ENCODE results near the gene SLC25A29.

Gene SLC25A29

GRCh38 chr14:100328495-100329163, 22.4 kb upstream of the SLC25A29 start:
- DNase-seq (ENCODE audit: low read depth): no peak
- no peak overlapping the region for H3K4me3 ChIP-seq (ENCODE audit: low read depth, low read length)

DNA sequence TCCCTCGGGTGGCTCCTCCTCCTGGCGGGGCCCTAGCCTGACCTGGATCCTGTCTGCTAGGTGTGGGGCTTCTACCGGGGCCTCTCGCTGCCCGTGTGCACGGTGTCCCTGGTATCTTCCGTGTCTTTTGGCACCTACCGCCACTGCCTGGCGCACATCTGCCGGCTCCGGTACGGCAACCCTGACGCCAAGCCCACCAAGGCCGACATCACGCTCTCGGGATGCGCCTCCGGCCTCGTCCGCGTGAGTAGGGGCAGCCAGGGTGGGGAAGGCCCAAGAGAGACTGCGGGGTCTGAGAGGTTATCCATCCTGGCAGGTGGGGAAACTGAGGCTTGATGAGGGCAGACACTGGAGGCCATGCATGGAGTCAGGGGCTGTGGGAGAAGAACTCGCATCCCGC, 20.9 kb upstream of the SLC25A29 start:
- H3K4me3 ChIP-seq (ENCODE audit: low read depth, low read length): no peak overlapping the region
- no peak for DNase-seq (ENCODE audit: low read depth)
- no peak for TF ChIP-seq MYC (IDR thresholded peaks at IDR 0.05; ENCODE audit: low read depth, low read length)

More at GRCh38 chr14:100328495-100329163, 22.4 kb upstream of the SLC25A29 start:
- TF ChIP-seq MYC (IDR thresholded peaks at IDR 0.05; ENCODE audit: low read depth, low read length) (no peak), CTCF (IDR thresholded peaks at IDR 0.05; ENCODE audit: low read depth, low read length) (no peak), POLR2A (IDR thresholded peaks at IDR 0.05; ENCODE audit: extremely low read depth, insufficient read length) (no peak)
- TF ChIP-seq, protein P1, sequence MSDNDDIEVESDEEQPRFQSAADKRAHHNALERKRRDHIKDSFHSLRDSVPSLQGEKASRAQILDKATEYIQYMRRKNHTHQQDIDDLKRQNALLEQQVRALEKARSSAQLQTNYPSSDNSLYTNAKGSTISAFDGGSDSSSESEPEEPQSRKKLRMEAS (IDR thresholded peaks at IDR 0.05; ENCODE audit: low read depth, low read length): no peak

DNA sequence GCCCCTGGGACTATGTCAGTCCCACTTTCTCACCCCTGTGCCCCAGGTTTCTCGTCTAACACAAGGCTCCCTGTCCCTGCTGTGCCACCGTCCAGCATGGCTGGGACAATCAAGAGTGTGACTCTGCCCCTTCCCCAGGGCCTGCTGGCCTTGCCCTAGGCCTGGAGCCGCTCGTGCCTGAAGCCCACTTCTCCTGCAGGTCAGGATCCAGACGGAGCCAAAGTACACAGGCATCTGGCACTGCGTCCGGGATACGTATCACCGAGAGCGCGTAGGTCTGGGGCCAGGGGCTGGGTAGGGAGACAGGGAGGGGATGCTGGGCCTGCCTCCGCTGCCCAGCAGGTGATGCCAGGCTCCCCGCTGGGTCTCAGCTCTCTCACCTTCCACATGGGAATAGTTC, 19.7 kb upstream of the SLC25A29 start:
- DNase-seq (ENCODE audit: low read depth): no peak
- H3K4me3 ChIP-seq (ENCODE audit: low read depth, low read length): no peak overlapping the region
- no peak for TF ChIP-seq CTCF (IDR thresholded peaks at IDR 0.05; ENCODE audit: low read depth, low read length)
- TF ChIP-seq, protein P1 (IDR thresholded peaks at IDR 0.05; ENCODE audit: low read depth, low read length): no peak
- TF ChIP-seq MYC (IDR thresholded peaks at IDR 0.05; ENCODE audit: low read depth, low read length): no peak
- no peak for TF ChIP-seq POLR2A (IDR thresholded peaks at IDR 0.05; ENCODE audit: extremely low read depth, insufficient read length)

DNA sequence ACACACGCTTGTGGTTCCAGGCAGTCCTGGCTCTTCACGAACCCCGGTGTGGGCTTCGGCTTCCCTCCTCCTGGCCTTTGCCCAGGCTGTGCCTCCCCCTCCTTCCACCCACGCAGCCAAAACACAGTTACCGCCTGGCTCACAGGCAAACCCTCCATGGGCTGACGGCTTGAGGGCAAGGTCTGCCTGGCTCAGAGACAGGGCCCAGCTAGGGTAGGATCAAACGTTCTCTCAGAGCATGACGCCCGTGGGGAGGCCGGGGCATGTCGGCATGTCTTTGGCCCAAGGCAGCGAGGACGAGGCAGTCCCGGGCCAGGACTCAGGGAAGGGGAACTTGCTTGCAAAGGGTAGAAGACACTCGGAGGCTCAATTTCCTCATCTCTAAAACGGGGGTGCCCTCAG, 19.0 kb upstream of the SLC25A29 start:
- no peak for DNase-seq (ENCODE audit: low read depth)
- H3K4me3 ChIP-seq (ENCODE audit: low read depth, low read length): no peak overlapping the region
- TF ChIP-seq, protein P1 (IDR thresholded peaks at IDR 0.05; ENCODE audit: low read depth, low read length): no peak
- no peak for TF ChIP-seq POLR2A (IDR thresholded peaks at IDR 0.05; ENCODE audit: extremely low read depth, insufficient read length)

- TF ChIP-seq POLR2A (IDR thresholded peaks at IDR 0.05; ENCODE audit: extremely low read depth, insufficient read length) (no peak), MYC (IDR thresholded peaks at IDR 0.05; ENCODE audit: low read depth, low read length) (no peak), CTCF (IDR thresholded peaks at IDR 0.05; ENCODE audit: low read depth, low read length) (no peak)
- TF ChIP-seq, protein P1 (IDR thresholded peaks at IDR 0.05; ENCODE audit: low read depth, low read length): no peak
- no peak overlapping the region for H3K4me3 ChIP-seq (ENCODE audit: low read depth, low read length)
- no peak for DNase-seq (ENCODE audit: low read depth)
Measured at GRCh38 chr14:100323942-100324307, 17.7 kb upstream of the SLC25A29 start.

DNA sequence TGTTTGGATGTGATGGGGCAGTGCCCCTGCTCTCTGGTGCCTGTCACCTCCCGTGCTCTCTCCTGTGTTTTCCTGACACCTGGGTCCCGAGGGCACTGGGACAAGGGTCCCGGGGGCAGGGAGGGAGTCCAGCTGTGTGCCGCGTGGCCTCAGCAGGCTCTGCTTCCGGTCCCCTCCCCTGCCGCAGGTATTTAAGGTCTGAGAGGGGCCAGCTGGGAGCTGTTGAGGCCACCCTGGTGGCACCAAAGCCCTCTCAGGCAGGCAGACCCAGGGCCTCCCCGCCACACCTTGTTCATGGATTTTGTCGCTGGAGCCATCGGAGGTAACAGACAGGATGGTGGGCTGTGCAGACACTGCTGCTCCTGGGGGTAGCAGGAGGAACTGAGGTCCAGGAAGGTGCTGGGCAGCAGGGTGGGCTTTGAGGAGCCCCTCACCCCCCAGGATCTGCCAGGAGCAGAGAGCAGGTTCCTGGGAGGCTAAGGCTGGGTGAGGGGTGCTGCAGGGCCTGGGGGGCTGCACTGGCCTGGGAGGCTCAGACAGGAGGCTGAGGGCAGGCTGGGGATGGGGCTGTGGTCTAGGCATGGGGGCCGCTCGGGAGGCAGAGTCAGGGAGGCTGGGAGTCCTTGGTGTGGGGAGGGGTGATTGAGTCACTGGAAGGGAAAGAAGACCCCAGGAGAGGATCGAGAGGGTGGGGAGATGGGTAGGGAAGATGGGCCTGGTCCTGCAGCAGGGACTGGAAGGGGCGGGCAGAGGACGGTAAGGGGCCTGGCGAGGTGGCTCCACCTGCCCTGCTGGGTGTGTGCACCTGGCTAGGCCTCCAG, 17.1 kb upstream of the SLC25A29 start, which contains the start of gene SLC25A47:
SLC25A47 (plus strand) TSS at position 219 of the 821 bp plus-strand sequence; CDS start at position 295, 76 bp downstream.
- no peak for DNase-seq (ENCODE audit: low read depth)
- TF ChIP-seq, protein P1 (IDR thresholded peaks at IDR 0.05; ENCODE audit: low read depth, low read length): no peak
- no peak for TF ChIP-seq CTCF (IDR thresholded peaks at IDR 0.05; ENCODE audit: low read depth, low read length)
- TF ChIP-seq POLR2A (IDR thresholded peaks at IDR 0.05; ENCODE audit: extremely low read depth, insufficient read length): no peak
- TF ChIP-seq MYC (IDR thresholded peaks at IDR 0.05; ENCODE audit: low read depth, low read length): no peak
- no peak within 1 kb of the TSS for H3K4me3 ChIP-seq (ENCODE audit: low read depth, low read length)
